WTC11 (cell line): ENCODE results near the gene EIF4G2. TPM values are rescaled to one million over a fixed set of nuclear protein-coding genes. Genes with fewer than 3 reads are reported as not detected.
"Not testable (repeated sequence)": the region's sequence is repeated elsewhere in the genome, so short reads cannot be mapped to it uniquely, and the experiment has no call there.

Experiments used
- ATAC-seq: fragments of 200-7000 bp; cut with Tn5 transposase; 2 replicates; pipeline ENCODE4 v1.10.0; 2021; ENCODE audit warnings: mild to moderate bottlenecking, moderate library complexity
- CTCF ChIA-PET: fragments of 300-600 bp; sonication (Branson Sonifier 250); formaldehyde crosslinking; loops from one replicate; lab custom pipeline; 2021; ENCODE audit warnings: antibody characterized with exemption; lab: Charles Lee
- POLR2A ChIA-PET: fragments of 350-600 bp; sonication (Branson Sonifier 250); formaldehyde crosslinking; loops from one replicate; lab custom pipeline; 2021; ENCODE audit warnings: antibody characterized with exemption; lab: Charles Lee
- DNase-seq: peaks from one replicate; pipeline ENCODE4 v3.0.0; 2021; ENCODE audit warnings: low spot score
- H3K27ac Mint-ChIP-seq: 2 replicates; pipeline ENCODE4 v1.8.0; 2021; ENCODE audit warnings: mixed read lengths
- H3K27me3 Mint-ChIP-seq: 2 replicates; pipeline ENCODE4 v1.8.0; 2021; ENCODE audit warnings: low read depth, mild to moderate bottlenecking, moderate library complexity, mixed read lengths
- H3K36me3 Mint-ChIP-seq: 2 replicates; pipeline ENCODE4 v1.8.0; 2021; ENCODE audit warnings: mixed read lengths
- H3K4me1 Mint-ChIP-seq: 2 replicates; pipeline ENCODE4 v1.8.0; 2022; ENCODE audit warnings: mixed read lengths
- H3K4me3 Mint-ChIP-seq: 2 replicates; pipeline ENCODE4 v1.8.0; 2021; ENCODE audit warnings: mild to moderate bottlenecking, moderate library complexity, mixed read lengths
- H3K9me3 Mint-ChIP-seq: 2 replicates; pipeline ENCODE4 v1.8.0; 2021; ENCODE audit warnings: mixed read lengths
- ATF1 ChIP-seq: sonication (generic); formaldehyde crosslinking; IDR thresholded peaks from 2 replicates; pipeline ENCODE4 v1.8.1; 2023; ENCODE audit warnings: mild to moderate bottlenecking, moderate library complexity, missing genetic modification reagents
- E2F1 ChIP-seq: sonication (generic); formaldehyde crosslinking; IDR thresholded peaks from 2 replicates; pipeline ENCODE4 v1.8.0; 2022; ENCODE audit warnings: mild to moderate bottlenecking, missing genetic modification reagents
- EMX1 ChIP-seq: fragments of 250-450 bp; sonication (Bioruptor Pico); IDR thresholded peaks from 2 replicates; pipeline ENCODE4 v1.8.0; 2021; ENCODE audit warnings: mild to moderate bottlenecking
- ERG ChIP-seq: fragments of 250-450 bp; sonication (Bioruptor Pico); IDR thresholded peaks from 2 replicates; pipeline ENCODE4 v1.8.0; 2021; ENCODE audit warnings: mild to moderate bottlenecking
- ESRRA ChIP-seq: sonication (generic); formaldehyde crosslinking; IDR thresholded peaks from 2 replicates; pipeline ENCODE4 v1.8.1; 2022; ENCODE audit warnings: mild to moderate bottlenecking, missing genetic modification reagents, borderline replicate concordance
- JUN ChIP-seq: sonication (generic); formaldehyde crosslinking; IDR thresholded peaks from 2 replicates; pipeline ENCODE4 v1.8.0; 2023; ENCODE audit warnings: mild to moderate bottlenecking, missing genetic modification reagents
- MXD4 ChIP-seq: fragments of 250-450 bp; sonication (Bioruptor Pico); IDR thresholded peaks from 2 replicates; pipeline ENCODE4 v1.8.0; 2021; ENCODE audit warnings: mild to moderate bottlenecking, moderate library complexity, borderline replicate concordance
- NR1H2 ChIP-seq: sonication (generic); formaldehyde crosslinking; IDR thresholded peaks from 2 replicates; pipeline ENCODE4 v1.9.0; 2021; ENCODE audit warnings: mild to moderate bottlenecking, moderate library complexity, missing genetic modification reagents
- RORB ChIP-seq: fragments of 250-450 bp; sonication (Bioruptor Pico); IDR thresholded peaks from 2 replicates; pipeline ENCODE4 v1.9.0; 2021; ENCODE audit warnings: mild to moderate bottlenecking
- TCF7 ChIP-seq: sonication (generic); formaldehyde crosslinking; IDR thresholded peaks from 2 replicates; pipeline ENCODE4 v1.8.0; 2022; ENCODE audit warnings: mild to moderate bottlenecking, low read depth, missing genetic modification reagents, moderate library complexity
- TEAD4 ChIP-seq: sonication (generic); formaldehyde crosslinking; IDR thresholded peaks from 2 replicates; pipeline ENCODE4 v1.8.0; 2022; ENCODE audit warnings: mild to moderate bottlenecking, missing genetic modification reagents
- ZNF416 ChIP-seq: fragments of 250-450 bp; sonication (Bioruptor Pico); IDR thresholded peaks from 2 replicates; pipeline ENCODE4 v1.9.0; 2021; ENCODE audit warnings: mild to moderate bottlenecking, inconsistent platforms
- total RNA-seq: library from RNA; stranded (reverse); gene quantifications from 3 replicates; pipeline ENCODE4 v1.2.3, GENCODE V29; 2021
- TF ChIP-seq, protein P1 (sequence below): sonication (generic); formaldehyde crosslinking; IDR thresholded peaks from 2 replicates; pipeline ENCODE4 v1.8.0; 2022; ENCODE audit warnings: missing genetic modification reagents
- TF ChIP-seq, protein P2 (sequence below): fragments of 200-600 bp; IDR thresholded peaks from 2 replicates; pipeline ENCODE4 v1.8.0; 2022; ENCODE audit warnings: antibody characterized with exemption
- TF ChIP-seq, protein P3 (sequence below): sonication (generic); formaldehyde crosslinking; IDR thresholded peaks from 2 replicates; pipeline ENCODE4 v1.8.1; 2023; ENCODE audit warnings: mild to moderate bottlenecking, missing genetic modification reagents, moderate library complexity
- TF ChIP-seq, protein P4 (sequence below): sonication (generic); formaldehyde crosslinking; IDR thresholded peaks from 2 replicates; pipeline ENCODE4 v1.8.0; 2023; ENCODE audit warnings: missing genetic modification reagents

The EIF4G2 gene
- total RNA-seq, 1 experiment from 2014 or later: 906 TPM

DNA sequence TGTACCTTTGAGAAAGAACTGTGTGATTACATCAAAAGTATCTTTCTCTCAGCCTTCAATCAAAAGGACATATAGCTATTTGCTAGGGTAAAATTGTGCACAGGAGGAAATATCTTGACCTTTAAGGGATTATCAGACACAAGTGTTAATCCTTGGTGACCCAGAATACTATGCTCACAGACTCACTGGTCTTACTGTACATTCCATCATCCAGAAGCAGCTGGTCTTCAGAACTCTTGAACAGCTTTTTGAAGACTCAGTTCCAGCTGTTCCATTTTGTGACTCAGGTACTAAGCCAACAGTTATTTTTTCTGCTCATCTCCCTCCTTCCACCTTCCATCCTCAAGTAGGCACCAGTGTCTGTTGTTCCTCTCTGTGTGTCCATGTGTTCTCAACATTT, 29.4 kb upstream of the EIF4G2 start (continued):
- TF ChIP-seq, protein P1, sequence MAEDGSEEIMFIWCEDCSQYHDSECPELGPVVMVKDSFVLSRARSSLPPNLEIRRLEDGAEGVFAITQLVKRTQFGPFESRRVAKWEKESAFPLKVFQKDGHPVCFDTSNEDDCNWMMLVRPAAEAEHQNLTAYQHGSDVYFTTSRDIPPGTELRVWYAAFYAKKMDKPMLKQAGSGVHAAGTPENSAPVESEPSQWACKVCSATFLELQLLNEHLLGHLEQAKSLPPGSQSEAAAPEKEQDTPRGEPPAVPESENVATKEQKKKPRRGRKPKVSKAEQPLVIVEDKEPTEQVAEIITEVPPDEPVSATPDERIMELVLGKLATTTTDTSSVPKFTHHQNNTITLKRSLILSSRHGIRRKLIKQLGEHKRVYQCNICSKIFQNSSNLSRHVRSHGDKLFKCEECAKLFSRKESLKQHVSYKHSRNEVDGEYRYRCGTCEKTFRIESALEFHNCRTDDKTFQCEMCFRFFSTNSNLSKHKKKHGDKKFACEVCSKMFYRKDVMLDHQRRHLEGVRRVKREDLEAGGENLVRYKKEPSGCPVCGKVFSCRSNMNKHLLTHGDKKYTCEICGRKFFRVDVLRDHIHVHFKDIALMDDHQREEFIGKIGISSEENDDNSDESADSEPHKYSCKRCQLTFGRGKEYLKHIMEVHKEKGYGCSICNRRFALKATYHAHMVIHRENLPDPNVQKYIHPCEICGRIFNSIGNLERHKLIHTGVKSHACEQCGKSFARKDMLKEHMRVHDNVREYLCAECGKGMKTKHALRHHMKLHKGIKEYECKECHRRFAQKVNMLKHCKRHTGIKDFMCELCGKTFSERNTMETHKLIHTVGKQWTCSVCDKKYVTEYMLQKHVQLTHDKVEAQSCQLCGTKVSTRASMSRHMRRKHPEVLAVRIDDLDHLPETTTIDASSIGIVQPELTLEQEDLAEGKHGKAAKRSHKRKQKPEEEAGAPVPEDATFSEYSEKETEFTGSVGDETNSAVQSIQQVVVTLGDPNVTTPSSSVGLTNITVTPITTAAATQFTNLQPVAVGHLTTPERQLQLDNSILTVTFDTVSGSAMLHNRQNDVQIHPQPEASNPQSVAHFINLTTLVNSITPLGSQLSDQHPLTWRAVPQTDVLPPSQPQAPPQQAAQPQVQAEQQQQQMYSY (CRISPR knock-in tag): no peak
- TF ChIP-seq ATF1 (CRISPR knock-in tag): no peak

DNA sequence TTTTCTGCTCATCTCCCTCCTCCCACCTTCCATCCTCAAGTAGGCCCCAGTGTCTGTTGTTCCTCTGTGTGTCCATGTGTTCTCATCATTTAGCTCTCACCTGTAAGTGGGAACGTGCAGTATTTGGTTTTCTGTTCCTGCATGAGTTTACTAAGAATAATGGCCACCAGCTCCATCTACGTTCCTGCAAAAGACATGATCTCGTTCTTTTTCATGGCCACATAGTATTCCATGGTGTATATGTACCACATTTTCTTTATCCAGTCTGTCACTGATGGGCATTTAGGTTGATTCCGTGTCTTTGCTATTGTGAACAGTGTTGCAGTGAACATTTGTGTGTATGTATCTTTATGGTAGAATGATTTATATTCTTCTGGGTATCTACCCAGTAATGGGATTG, 28.2 kb upstream of the EIF4G2 start:
- H3K36me3 Mint-ChIP-seq, H3K27ac Mint-ChIP-seq, DNase-seq, ATAC-seq, H3K4me3 Mint-ChIP-seq, CTCF ChIA-PET, H3K27me3 Mint-ChIP-seq, POLR2A ChIA-PET, H3K9me3 Mint-ChIP-seq, H3K4me1 Mint-ChIP-seq: not testable (repeated sequence)

- Mint-ChIP-seq H3K4me3 (no peak overlapping the region), H3K36me3 (no peaks in the 10 kb centered on the region), H3K27ac (no peak overlapping the region), H3K9me3 (peaks cover 22% of the 10 kb centered on the region), H3K27me3 (peaks cover 3% of the 10 kb centered on the region; the same call in 1 of the 2 replicates), H3K4me1 (no peaks in the 10 kb centered on the region; the same call in 1 of the 2 replicates)
- ChIA-PET POLR2A (interaction anchor here (0.6 kb wide), 1 partner anchor 19 kb away, joined by 10 read pairs; no protein-coding TSS in a partner anchor), CTCF (no interaction called here)
- DNase-seq (no peak), ATAC-seq (no peak)
- no peak for TF ChIP-seq JUN (CRISPR knock-in tag)
- TF ChIP-seq TCF7 (CRISPR knock-in tag): no peak
- no peak for TF ChIP-seq NR1H2
- no peak for TF ChIP-seq MXD4 (CRISPR knock-in tag)
- TF ChIP-seq, protein P1 (CRISPR knock-in tag): no peak
- no peak for TF ChIP-seq RORB (CRISPR knock-in tag)
- TF ChIP-seq E2F1 (CRISPR knock-in tag): no peak
- no peak for TF ChIP-seq TEAD4 (CRISPR knock-in tag)
- no peak for TF ChIP-seq EMX1 (CRISPR knock-in tag)
- no peak for TF ChIP-seq ERG (CRISPR knock-in tag)
- TF ChIP-seq, protein P2, sequence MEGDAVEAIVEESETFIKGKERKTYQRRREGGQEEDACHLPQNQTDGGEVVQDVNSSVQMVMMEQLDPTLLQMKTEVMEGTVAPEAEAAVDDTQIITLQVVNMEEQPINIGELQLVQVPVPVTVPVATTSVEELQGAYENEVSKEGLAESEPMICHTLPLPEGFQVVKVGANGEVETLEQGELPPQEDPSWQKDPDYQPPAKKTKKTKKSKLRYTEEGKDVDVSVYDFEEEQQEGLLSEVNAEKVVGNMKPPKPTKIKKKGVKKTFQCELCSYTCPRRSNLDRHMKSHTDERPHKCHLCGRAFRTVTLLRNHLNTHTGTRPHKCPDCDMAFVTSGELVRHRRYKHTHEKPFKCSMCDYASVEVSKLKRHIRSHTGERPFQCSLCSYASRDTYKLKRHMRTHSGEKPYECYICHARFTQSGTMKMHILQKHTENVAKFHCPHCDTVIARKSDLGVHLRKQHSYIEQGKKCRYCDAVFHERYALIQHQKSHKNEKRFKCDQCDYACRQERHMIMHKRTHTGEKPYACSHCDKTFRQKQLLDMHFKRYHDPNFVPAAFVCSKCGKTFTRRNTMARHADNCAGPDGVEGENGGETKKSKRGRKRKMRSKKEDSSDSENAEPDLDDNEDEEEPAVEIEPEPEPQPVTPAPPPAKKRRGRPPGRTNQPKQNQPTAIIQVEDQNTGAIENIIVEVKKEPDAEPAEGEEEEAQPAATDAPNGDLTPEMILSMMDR: no peak
- TF ChIP-seq, protein P3, sequence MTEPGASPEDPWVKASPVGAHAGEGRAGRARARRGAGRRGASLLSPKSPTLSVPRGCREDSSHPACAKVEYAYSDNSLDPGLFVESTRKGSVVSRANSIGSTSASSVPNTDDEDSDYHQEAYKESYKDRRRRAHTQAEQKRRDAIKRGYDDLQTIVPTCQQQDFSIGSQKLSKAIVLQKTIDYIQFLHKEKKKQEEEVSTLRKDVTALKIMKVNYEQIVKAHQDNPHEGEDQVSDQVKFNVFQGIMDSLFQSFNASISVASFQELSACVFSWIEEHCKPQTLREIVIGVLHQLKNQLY (CRISPR knock-in tag): no peak
- no peak for TF ChIP-seq ZNF416 (CRISPR knock-in tag)
- no peak for TF ChIP-seq ESRRA (CRISPR knock-in tag)
- TF ChIP-seq, protein P4, sequence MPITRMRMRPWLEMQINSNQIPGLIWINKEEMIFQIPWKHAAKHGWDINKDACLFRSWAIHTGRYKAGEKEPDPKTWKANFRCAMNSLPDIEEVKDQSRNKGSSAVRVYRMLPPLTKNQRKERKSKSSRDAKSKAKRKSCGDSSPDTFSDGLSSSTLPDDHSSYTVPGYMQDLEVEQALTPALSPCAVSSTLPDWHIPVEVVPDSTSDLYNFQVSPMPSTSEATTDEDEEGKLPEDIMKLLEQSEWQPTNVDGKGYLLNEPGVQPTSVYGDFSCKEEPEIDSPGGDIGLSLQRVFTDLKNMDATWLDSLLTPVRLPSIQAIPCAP (CRISPR knock-in tag): no peak
Observed at GRCh38 chr11:10829139-10829538, 20.4 kb upstream of the EIF4G2 start.
